Measurements from ENCODE around the gene TAF11L10.
"Not testable (repeated sequence)": the region's sequence is repeated elsewhere in the genome, so short reads cannot be mapped to it uniquely, and the experiment has no call there.

GRCh38 chr5:17631788-17632187 is 34.2 kb upstream of the TAF11L10 start, which contains the start of gene TAF11L13:
- not testable (repeated sequence) for TF ChIP-seq CTCF, POLR2A (IDR thresholded peaks at IDR 0.05)
